Naive thymus-derived CD4-positive, alpha-beta T cell (primary cell): ENCODE results near the gene P2RX1. TPM values are rescaled to one million over a fixed set of nuclear protein-coding genes. Genes with fewer than 3 reads are reported as not detected.
"Not testable (repeated sequence)": the region's sequence is repeated elsewhere in the genome, so short reads cannot be mapped to it uniquely, and the experiment has no call there.

Experiments
- ATAC-seq: fragments of 150-1000 bp; cut with Tn5 transposase; 2 replicates; pipeline ENCODE4 v1.10.0; 2021; ENCODE audit warnings: mild to moderate bottlenecking, moderate library complexity
- CTCF ChIA-PET: fragments of 350-600 bp; sonication (Branson Sonifier 250); formaldehyde crosslinking; loops from one replicate; lab custom pipeline; 2021; ENCODE audit warnings: antibody characterized with exemption; lab: Charles Lee
- POLR2A ChIA-PET: fragments of 350-600 bp; sonication (Branson Sonifier 250); formaldehyde crosslinking; loops from one replicate; lab custom pipeline; 2021; ENCODE audit warnings: antibody characterized with exemption, inconsistent platforms; lab: Charles Lee
- DNase-seq, 9 donors: peaks; one replicate each; pipeline versions ENCODE4 v3.0.0 to v3.0.0-alpha.2; 2020 to 2022; ENCODE audit warnings: mixed read lengths in 1 of 9
- H3K27ac ChIP-seq: one replicate; pipeline ENCODE4 v1.7.0; 2013; ENCODE audit warnings: mild to moderate bottlenecking, low read depth, low read length, moderate library complexity
- H3K27me3 ChIP-seq, 2 donors: one replicate each; pipeline ENCODE4 v1.7.0; 2013; ENCODE audit warnings: low read length in 2 of 2, mild to moderate bottlenecking in 2 of 2, moderate library complexity in 2 of 2; ENCODE audit not compliant: control insufficient read depth in 2 of 2, insufficient read depth in 2 of 2
- H3K36me3 ChIP-seq, 3 experiments: 1 replicate in 2 of 3; 2 replicates in 1 of 3; pipeline ENCODE4 v1.7.0; 2013; ENCODE audit warnings: low read length in 3 of 3, mild to moderate bottlenecking in 3 of 3, moderate library complexity in 1 of 3; ENCODE audit not compliant: insufficient read depth in 3 of 3, control insufficient read depth in 2 of 3
- H3K4me1 ChIP-seq, 2 donors: one replicate each; pipeline ENCODE4 v1.7.0; 2013; ENCODE audit warnings: low read length in 2 of 2, mild to moderate bottlenecking in 2 of 2, moderate library complexity in 1 of 2; ENCODE audit not compliant: control insufficient read depth in 2 of 2, insufficient read depth in 2 of 2
- H3K4me3 ChIP-seq: 2 replicates; pipeline ENCODE4 v1.7.0; 2013; ENCODE audit warnings: mild to moderate bottlenecking, low read length
- H3K9me3 ChIP-seq, 3 experiments: 1 replicate in 2 of 3; 2 replicates in 1 of 3; pipeline ENCODE4 v1.7.0; 2013; ENCODE audit warnings: low read length in 3 of 3; ENCODE audit not compliant: control insufficient read depth in 2 of 3
- H3K27ac Mint-ChIP-seq, 9 donors: one replicate each; pipeline ENCODE4 v1.8.0; 2020 to 2022; ENCODE audit warnings: mixed read lengths in 9 of 9, mild to moderate bottlenecking in 8 of 9, moderate library complexity in 5 of 9, inconsistent platforms in 2 of 9
- H3K27me3 Mint-ChIP-seq, 5 donors: one replicate each; pipeline ENCODE4 v1.8.0; 2021 to 2022; ENCODE audit warnings: mixed read lengths in 5 of 5, mild to moderate bottlenecking in 1 of 5
- H3K36me3 Mint-ChIP-seq, 5 donors: one replicate each; pipeline ENCODE4 v1.8.0; 2020 to 2022; ENCODE audit warnings: mixed read lengths in 5 of 5, mild to moderate bottlenecking in 3 of 5, inconsistent platforms in 1 of 5
- H3K4me1 Mint-ChIP-seq, 7 donors: one replicate each; pipeline ENCODE4 v1.8.0; 2020 to 2022; ENCODE audit warnings: mixed read lengths in 7 of 7, mild to moderate bottlenecking in 3 of 7, inconsistent platforms in 1 of 7
- H3K4me3 Mint-ChIP-seq, 10 donors: one replicate each; pipeline ENCODE4 v1.8.0; 2020 to 2022; ENCODE audit warnings: mild to moderate bottlenecking in 10 of 10, mixed read lengths in 10 of 10, moderate library complexity in 6 of 10, inconsistent platforms in 2 of 10
- H3K9me3 Mint-ChIP-seq, 11 donors: one replicate each; pipeline ENCODE4 v1.8.0; 2020 to 2022; ENCODE audit warnings: mixed read lengths in 11 of 11, mild to moderate bottlenecking in 4 of 11, inconsistent platforms in 1 of 11, moderate library complexity in 1 of 11
- intact Hi-C, 2 donors: fragments of 100-400 bp; cut with micrococcal nuclease; formaldehyde crosslinking; loops; one replicate each; pipeline ENCODE4 v1.15.1; 2023
- polyA plus RNA-seq, 2 donors: library from polyadenylated mRNA; unstranded; fragments of 300-500 nt; fragmentation: Illumina TruSeq; gene quantifications; one replicate each; pipeline ENCODE4 v1.2.3, GENCODE V29; 2021
- total RNA-seq, 6 experiments: library from RNA in 5 of 6; stranded (reverse) in 5 of 6; gene quantifications; 1 replicate in 5 of 6; 2 replicates in 1 of 6; pipeline ENCODE4 v1.2.3 and lab custom pipeline; 2021 to 2026

The P2RX1 gene
- total and polyA plus RNA-seq, 7 experiments from 2014 or later = 0.27 to 53.7 (median 2.7) TPM; not detected in 3

GRCh38 chr17:3950584-3950983 lies 34.3 kb upstream of the P2RX1 start:
- Mint-ChIP-seq H3K4me1 (peaks cover 0 to 10% (median 0%) of the 10 kb centered on the region in 7 donors), H3K9me3 (no peaks in the 10 kb centered on the region), H3K27ac (no peak overlapping the region), H3K27me3 (no peaks in the 10 kb centered on the region), H3K4me3 (no peak overlapping the region), H3K36me3 (peaks cover 7 to 13% (median 11%) of the 10 kb centered on the region in 5 donors)
- Histone ChIP-seq H3K27ac (no peak overlapping the region), H3K9me3 (no peaks in the 10 kb centered on the region), H3K4me1 (no peaks in the 10 kb centered on the region), H3K4me3 (no peak overlapping the region), H3K36me3 (peaks cover 6 to 89% (median 28%) of the 10 kb centered on the region in 3 experiments), H3K27me3 (no peaks in the 10 kb centered on the region)
- ChIA-PET POLR2A (interaction anchor here (0.6 kb wide), 1 partner anchor 758 kb away, joined by 4 read pairs; no protein-coding TSS in a partner anchor), CTCF (no interaction called here)
- DNase-seq = no peak
- intact Hi-C loops = no loop called here
- no peak for ATAC-seq

DNA sequence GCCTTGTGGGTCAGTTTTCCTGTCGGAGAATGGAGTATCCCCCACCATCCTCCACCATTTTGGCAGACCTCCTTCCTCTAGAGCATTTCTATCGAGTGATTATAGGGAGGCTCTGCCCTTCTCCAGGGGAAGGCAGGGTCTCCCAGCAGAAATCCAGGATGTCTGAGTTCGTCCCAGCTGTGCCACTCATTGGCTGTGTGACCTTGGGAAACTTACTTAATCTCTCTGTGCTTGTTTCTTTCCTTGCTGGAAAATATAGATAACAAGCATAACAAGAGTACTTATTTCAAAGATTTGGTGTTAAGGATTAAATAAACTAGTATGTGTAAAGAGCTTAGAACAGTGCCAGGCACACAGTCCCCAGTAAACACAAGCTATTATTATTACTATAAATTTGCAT lies 33.2 kb upstream of the P2RX1 start:
- POLR2A ChIA-PET = interaction anchor here (0.5 to 2.3 kb wide), 3 partner anchors 14 to 86 kb away, joined by 3 to 6 read pairs (median 3); no protein-coding TSS in a partner anchor
- H3K27ac Mint-ChIP-seq = peak overlapping the region in 1 of 9 donors; percentile 28
- no peaks in the 10 kb centered on the region for H3K9me3 ChIP-seq
- H3K4me1 Mint-ChIP-seq = peaks cover 0 to 7% (median 0%) of the 10 kb centered on the region in 7 donors
- peaks cover 8 to 16% (median 11%) of the 10 kb centered on the region in 5 donors for H3K36me3 Mint-ChIP-seq
- H3K27me3 ChIP-seq = no peaks in the 10 kb centered on the region
- no peak overlapping the region for H3K4me3 Mint-ChIP-seq
- H3K4me1 ChIP-seq = no peaks in the 10 kb centered on the region
- no peak overlapping the region for H3K27ac ChIP-seq
- H3K36me3 ChIP-seq = peaks cover 7 to 89% (median 36%) of the 10 kb centered on the region in 3 experiments
- DNase-seq (no peak), ATAC-seq (no peak)
- CTCF ChIA-PET = interaction anchor here (0.6 to 0.9 kb wide), 2 partner anchors 10 to 35 kb away, joined by 3 read pairs; no protein-coding TSS in a partner anchor
- H3K9me3 Mint-ChIP-seq = no peaks in the 10 kb centered on the region
- intact Hi-C loops = no loop called here
- H3K4me3 ChIP-seq = no peak overlapping the region
- no peaks in the 10 kb centered on the region for H3K27me3 Mint-ChIP-seq

- H3K27ac ChIP-seq, intact Hi-C loops, H3K4me1 ChIP-seq, H3K27me3 ChIP-seq, H3K4me3 ChIP-seq, H3K9me3 ChIP-seq, ATAC-seq, H3K4me1 Mint-ChIP-seq, H3K9me3 Mint-ChIP-seq, H3K4me3 Mint-ChIP-seq, H3K27me3 Mint-ChIP-seq, DNase-seq: not testable (repeated sequence)
- ChIA-PET POLR2A (interaction anchor here (1.1 to 2.3 kb wide), 3 partner anchors 13 to 16 kb away, joined by 3 to 6 read pairs (median 4); no protein-coding TSS in a partner anchor), CTCF (interaction anchor here (0.5 to 0.9 kb wide), 4 partner anchors 30 to 345 kb away, joined by 3 to 4 read pairs (median 3); no protein-coding TSS in a partner anchor)
- peaks cover 10 to 22% (median 16%) of the 10 kb centered on the region in 5 donors for H3K36me3 Mint-ChIP-seq
- peak overlapping the region in 1 of 9 donors; percentile 40 for H3K27ac Mint-ChIP-seq
- H3K36me3 ChIP-seq = peaks cover 14 to 91% (median 40%) of the 10 kb centered on the region in 3 experiments
Measured at GRCh38 chr17:3948551-3948950, 32.3 kb upstream of the P2RX1 start.

DNA sequence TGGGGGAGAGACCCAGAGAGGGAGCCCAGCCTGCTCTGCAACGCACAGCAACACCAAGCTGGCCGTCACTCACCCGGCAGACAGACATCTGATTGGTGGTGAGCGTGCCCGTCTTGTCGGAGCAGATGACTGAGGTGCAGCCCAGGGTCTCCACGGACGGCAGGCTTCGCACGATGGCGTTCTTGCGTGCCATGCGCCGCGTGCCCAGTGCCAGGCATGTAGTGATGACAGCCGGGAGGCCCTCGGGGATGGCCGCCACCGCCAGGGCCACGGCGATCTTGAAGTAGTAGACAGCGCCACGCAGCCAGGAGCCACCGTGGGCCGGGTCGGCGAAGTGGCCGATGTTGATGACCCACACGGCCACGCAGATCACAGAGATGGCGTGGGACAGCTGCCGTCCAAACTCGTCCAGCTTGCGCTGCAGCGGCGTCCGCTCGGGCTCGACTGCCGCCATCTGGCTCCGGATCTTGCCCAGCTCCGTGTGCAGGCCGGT lies 31.1 kb upstream of the P2RX1 start:
- peaks cover 0 to 6% (median 0%) of the 10 kb centered on the region in 7 donors for H3K4me1 Mint-ChIP-seq
- H3K36me3 ChIP-seq = peaks cover 15 to 93% (median 40%) of the 10 kb centered on the region in 3 experiments
- ChIA-PET CTCF (no interaction called here), POLR2A (interaction anchor here (1.1 to 1.3 kb wide), 2 partner anchors 14 to 18 kb away, joined by 3 to 4 read pairs; no protein-coding TSS in a partner anchor)
- no peak overlapping the region for H3K4me3 ChIP-seq
- peaks cover 10 to 31% (median 16%) of the 10 kb centered on the region in 5 donors for H3K36me3 Mint-ChIP-seq
- no peak overlapping the region for H3K27ac Mint-ChIP-seq
- DNase-seq = no peak
- H3K9me3 ChIP-seq = no peaks in the 10 kb centered on the region
- intact Hi-C loops = no loop called here
- no peaks in the 10 kb centered on the region for H3K9me3 Mint-ChIP-seq
- no peaks in the 10 kb centered on the region for H3K27me3 ChIP-seq
- H3K27ac ChIP-seq = no peak overlapping the region
- no peak for ATAC-seq
- H3K4me1 ChIP-seq = no peaks in the 10 kb centered on the region
- H3K4me3 Mint-ChIP-seq = no peak overlapping the region
- no peaks in the 10 kb centered on the region for H3K27me3 Mint-ChIP-seq

GRCh38 chr17:3946711-3947235 lies 30.5 kb upstream of the P2RX1 start:
- Histone ChIP-seq H3K36me3 (peaks cover 19 to 93% (median 40%) of the 10 kb centered on the region in 3 experiments), H3K4me1 (no peaks in the 10 kb centered on the region), H3K9me3 (no peaks in the 10 kb centered on the region), H3K4me3 (no peak overlapping the region), H3K27ac (no peak overlapping the region), H3K27me3 (no peaks in the 10 kb centered on the region)
- H3K27me3 Mint-ChIP-seq = no peaks in the 10 kb centered on the region
- peaks cover 0 to 5% (median 0%) of the 10 kb centered on the region in 7 donors for H3K4me1 Mint-ChIP-seq
- peaks cover 10 to 31% (median 16%) of the 10 kb centered on the region in 5 donors for H3K36me3 Mint-ChIP-seq
- H3K4me3 Mint-ChIP-seq = no peak overlapping the region
- ChIA-PET CTCF (interaction anchor here (0.6 to 1.5 kb wide), 2 partner anchors 59 to 60 kb away, joined by 4 to 6 read pairs; no protein-coding TSS in a partner anchor), POLR2A (interaction anchor here (1.2 to 1.6 kb wide), 3 partner anchors 14 to 18 kb away, joined by 4 to 9 read pairs (median 8); partner anchors contain the start of gene ATP2A3)
- no peak overlapping the region for H3K27ac Mint-ChIP-seq
- no peaks in the 10 kb centered on the region for H3K9me3 Mint-ChIP-seq
- DNase-seq (no peak), ATAC-seq (no peak)
- intact Hi-C loops = no loop called here

DNA sequence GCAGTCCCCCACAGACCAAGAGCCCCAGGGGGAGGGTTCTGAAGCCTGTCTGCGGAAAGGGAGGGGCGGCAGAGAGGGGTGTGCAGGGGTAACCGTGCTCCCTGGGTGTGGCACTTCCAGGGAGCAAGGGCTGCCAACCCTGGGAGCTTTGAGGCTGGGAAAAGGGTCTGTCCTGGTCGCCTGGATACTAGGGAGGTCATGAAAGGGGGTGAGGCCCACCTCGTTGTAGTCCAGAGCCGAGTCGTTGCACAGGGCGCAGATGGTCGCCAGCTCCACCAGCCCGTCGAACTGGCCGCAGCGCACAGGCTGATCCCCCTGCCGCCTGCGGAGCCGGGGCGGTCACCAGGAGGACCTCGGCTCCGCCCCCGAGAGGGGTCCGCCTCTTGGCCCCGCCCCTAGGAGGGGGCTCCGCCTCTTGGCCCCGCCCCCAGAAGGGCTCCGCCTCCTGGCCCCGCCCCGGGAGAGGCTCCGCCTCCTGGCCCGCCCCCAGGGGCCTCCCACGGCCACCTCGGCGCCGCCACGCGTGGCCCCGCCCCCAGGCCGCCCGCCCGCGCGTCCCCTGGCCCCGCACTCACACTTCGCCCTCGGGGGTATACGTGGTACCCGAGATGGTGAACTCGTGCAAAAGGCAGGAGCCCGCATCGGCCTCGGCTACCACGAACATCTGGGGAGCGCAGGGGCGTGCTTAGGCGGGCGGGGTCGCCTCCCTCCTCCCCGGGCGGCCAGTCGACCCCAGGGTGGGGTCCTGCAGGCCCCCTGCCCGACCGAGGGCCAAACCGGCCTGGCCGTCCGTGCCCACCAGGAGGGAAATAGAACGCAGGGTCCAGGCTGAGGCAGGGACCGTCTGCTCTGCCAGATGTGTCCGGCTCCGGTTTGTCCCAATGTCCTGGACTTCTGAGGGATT lies 28.5 kb upstream of the P2RX1 start:
- ChIA-PET CTCF (no interaction called here), POLR2A (no interaction called here)
- Histone ChIP-seq H3K27me3 (no peaks in the 10 kb centered on the region), H3K4me1 (no peaks in the 10 kb centered on the region), H3K4me3 (no peak overlapping the region), H3K27ac (no peak overlapping the region), H3K36me3 (peaks cover 13 to 98% (median 49%) of the 10 kb centered on the region in 3 experiments), H3K9me3 (no peaks in the 10 kb centered on the region)
- peaks cover 14 to 36% (median 17%) of the 10 kb centered on the region in 5 donors for H3K36me3 Mint-ChIP-seq
- peaks cover 0 to 5% (median 0%) of the 10 kb centered on the region in 7 donors for H3K4me1 Mint-ChIP-seq
- intact Hi-C loops = loop anchor here (1.0 kb wide), 1 partner anchor 20 kb away; the partner anchor contains the start of gene ATP2A3 (in 2 of the 2)
- H3K9me3 Mint-ChIP-seq = no peaks in the 10 kb centered on the region
- ATAC-seq (peak; percentile 93), DNase-seq (peak in 8 of 9 donors; percentile 21 to 50 (median 41))
- no peaks in the 10 kb centered on the region for H3K27me3 Mint-ChIP-seq
- H3K27ac Mint-ChIP-seq = no peak overlapping the region
- no peak overlapping the region for H3K4me3 Mint-ChIP-seq
